Neural cell (in vitro differentiated cells): Measurements from ENCODE around the gene TNNT2. TPM values are rescaled to one million over a fixed set of nuclear protein-coding genes. Genes with fewer than 3 reads are reported as not detected.

Experiments
- H2AFZ ChIP-seq: fragments of 200-600, 300-800 bp; sonication (generic), shearing (Covaris generic); 2 replicates; pipeline ENCODE4 v1.6.0; 2014; ENCODE audit warnings: low read depth, mild to moderate bottlenecking, antibody characterized with exemption, low read length, moderate library complexity
- H3F3A ChIP-seq: fragments of 200-600 bp; shearing (Covaris generic); 2 replicates; pipeline ENCODE4 v1.6.1; 2016; ENCODE audit warnings: mild to moderate bottlenecking, moderate library complexity, mixed read lengths, antibody characterized with exemption, low read length; ENCODE audit not compliant: insufficient read depth, poor library complexity, severe bottlenecking
- H3K27ac ChIP-seq: fragments of 200-600, 300-800 bp; sonication (generic), shearing (Covaris generic); 2 replicates; pipeline ENCODE4 v1.5.1; 2014; ENCODE audit warnings: mild to moderate bottlenecking, low read length, moderate library complexity
- H3K27me3 ChIP-seq: fragments of 300-800, 200-600 bp; sonication (generic), shearing (Covaris generic); 2 replicates; pipeline ENCODE4 v1.6.0; 2014; ENCODE audit warnings: mild to moderate bottlenecking, low read depth, low read length, moderate library complexity; ENCODE audit not compliant: insufficient read depth
- H3K36me3 ChIP-seq: fragments of 300-800, 200-600 bp; sonication (generic), shearing (Covaris generic); 2 replicates; pipeline ENCODE4 v1.5.1; 2014; ENCODE audit warnings: mild to moderate bottlenecking, antibody characterized with exemption, low read length, moderate library complexity; ENCODE audit not compliant: insufficient read depth
- H3K4me2 ChIP-seq: fragments of 300-800, 200-600 bp; sonication (generic), shearing (Covaris generic); 2 replicates; pipeline ENCODE4 v1.6.0; 2014; ENCODE audit warnings: mild to moderate bottlenecking, low read length
- H3K4me3 ChIP-seq: fragments of 300-800, 200-600 bp; sonication (generic), shearing (Covaris generic); 2 replicates; pipeline ENCODE4 v1.5.1; 2014; ENCODE audit warnings: mild to moderate bottlenecking, low read length, moderate library complexity
- H3K79me2 ChIP-seq: fragments of 200-600 bp; shearing (Covaris generic); replicated peaks from 2 replicates; pipeline ENCODE4 v1.6.0; 2014; ENCODE audit warnings: mild to moderate bottlenecking, low read length, moderate library complexity; ENCODE audit not compliant: insufficient read depth
- H3K9ac ChIP-seq: fragments of 300-800, 200-600 bp; sonication (generic), shearing (Covaris generic); 2 replicates; pipeline ENCODE4 v1.6.1; 2016; ENCODE audit warnings: mild to moderate bottlenecking, low read length, mixed read lengths
- H3K9me2 ChIP-seq: fragments of 200-600 bp; shearing (Covaris generic); 2 replicates; pipeline ENCODE4 v1.6.1; 2016; ENCODE audit warnings: mild to moderate bottlenecking, low read length, mixed read lengths; ENCODE audit not compliant: insufficient read depth
- H3K9me3 ChIP-seq: fragments of 200-600, 300-800 bp; sonication (generic), shearing (Covaris generic); 2 replicates; pipeline ENCODE4 v1.6.1; 2016; ENCODE audit warnings: mild to moderate bottlenecking, mixed run types, low read length, moderate library complexity, mixed read lengths
- H4K20me1 ChIP-seq: fragments of 200-600 bp; shearing (Covaris generic); 2 replicates; pipeline ENCODE4 v1.6.1; 2016; ENCODE audit warnings: mild to moderate bottlenecking, mixed run types; ENCODE audit not compliant: insufficient read depth
- CTCF ChIP-seq: fragments of 450-650 bp; IDR thresholded peaks from 2 replicates; pipeline ENCODE4 v1.5.1; 2014; ENCODE audit warnings: antibody characterized with exemption, mild to moderate bottlenecking, moderate library complexity; ENCODE audit not compliant: poor library complexity, severe bottlenecking
- EP300 ChIP-seq: fragments of 450-650 bp; conservative IDR thresholded peaks from 2 replicates; pipeline ENCODE4 v1.6.1; 2014; ENCODE audit warnings: antibody characterized with exemption, mild to moderate bottlenecking, moderate library complexity; ENCODE audit not compliant: poor library complexity, severe bottlenecking
- EZH2 ChIP-seq: fragments of 200-600, 300-800 bp; shearing (Covaris generic), sonication (generic); IDR thresholded peaks from 2 replicates; pipeline ENCODE4 v1.6.1; 2014; ENCODE audit warnings: antibody characterized with exemption, low read length, borderline replicate concordance, mild to moderate bottlenecking; ENCODE audit not compliant: insufficient read depth, poor library complexity, severe bottlenecking
- MXI1 ChIP-seq: fragments of 450-650 bp; conservative IDR thresholded peaks from 2 replicates; pipeline ENCODE4 v1.6.1; 2014; ENCODE audit warnings: antibody characterized with exemption, mild to moderate bottlenecking; ENCODE audit not compliant: poor library complexity, severe bottlenecking
- POLR2AphosphoS5 ChIP-seq: IDR thresholded peaks from 2 replicates; pipeline ENCODE4 v1.6.1; 2012
- RAD21 ChIP-seq: fragments of 450-650 bp; conservative IDR thresholded peaks from 2 replicates; pipeline ENCODE4 v1.6.1; 2014; ENCODE audit warnings: antibody characterized with exemption, mild to moderate bottlenecking, moderate library complexity
- SMC3 ChIP-seq: fragments of 450-650 bp; conservative IDR thresholded peaks from 2 replicates; pipeline ENCODE4 v1.6.1; 2014; ENCODE audit warnings: antibody characterized with exemption, mild to moderate bottlenecking, moderate library complexity; ENCODE audit not compliant: poor library complexity
- TAF1 ChIP-seq: IDR thresholded peaks from 2 replicates; pipeline ENCODE4 v1.6.1; 2012; ENCODE audit warnings: low read depth
- polyA plus RNA-seq: library from polyadenylated mRNA; depleted of rRNA; stranded (reverse); fragments of >200 nt; gene quantifications from 2 replicates; pipeline ENCODE4 v1.2.3, GENCODE V29; 2014
- TF ChIP-seq, protein P1 (sequence below): IDR thresholded peaks from 2 replicates; pipeline ENCODE4 v1.6.1; 2012; ENCODE audit warnings: borderline replicate concordance

TNNT2 gene
- polyA plus RNA-seq, 1 donor from 2014 or later: not detected

GRCh38 chr1:201370500-201370899 lies 7.0 kb downstream of the TNNT2 start:
- Histone ChIP-seq H3K9ac (no peak overlapping the region), H3K4me2 (no peak overlapping the region), H3K4me3 (no peak overlapping the region), H2AFZ (no peak overlapping the region), H3K27ac (no peak overlapping the region), H3K36me3 (no peaks in the 10 kb centered on the region), H4K20me1 (no peaks in the 10 kb centered on the region), H3F3A (no peaks in the 10 kb centered on the region), H3K79me2 (no peaks in the 10 kb centered on the region), H3K9me2 (no peaks in the 10 kb centered on the region), H3K27me3 (no peaks in the 10 kb centered on the region), H3K9me3 (no peaks in the 10 kb centered on the region)
- no peak for TF ChIP-seq POLR2AphosphoS5
- no peak for TF ChIP-seq CTCF
- TF ChIP-seq MXI1: no peak
- no peak for TF ChIP-seq SMC3

- Histone ChIP-seq H3K27me3 (no peaks in the 10 kb centered on the region), H3K9ac (no peak overlapping the region), H3K4me3 (no peak overlapping the region), H4K20me1 (no peaks in the 10 kb centered on the region), H3K9me2 (no peaks in the 10 kb centered on the region), H2AFZ (no peak overlapping the region), H3K9me3 (no peaks in the 10 kb centered on the region), H3K4me2 (no peak overlapping the region), H3K79me2 (no peaks in the 10 kb centered on the region), H3F3A (no peaks in the 10 kb centered on the region), H3K36me3 (no peaks in the 10 kb centered on the region), H3K27ac (no peak overlapping the region)
- TF ChIP-seq EZH2 (no peak), TAF1 (no peak), SMC3 (no peak), MXI1 (no peak), RAD21 (no peak), CTCF (no peak), POLR2AphosphoS5 (no peak), EP300 (no peak)
- TF ChIP-seq, protein P1, sequence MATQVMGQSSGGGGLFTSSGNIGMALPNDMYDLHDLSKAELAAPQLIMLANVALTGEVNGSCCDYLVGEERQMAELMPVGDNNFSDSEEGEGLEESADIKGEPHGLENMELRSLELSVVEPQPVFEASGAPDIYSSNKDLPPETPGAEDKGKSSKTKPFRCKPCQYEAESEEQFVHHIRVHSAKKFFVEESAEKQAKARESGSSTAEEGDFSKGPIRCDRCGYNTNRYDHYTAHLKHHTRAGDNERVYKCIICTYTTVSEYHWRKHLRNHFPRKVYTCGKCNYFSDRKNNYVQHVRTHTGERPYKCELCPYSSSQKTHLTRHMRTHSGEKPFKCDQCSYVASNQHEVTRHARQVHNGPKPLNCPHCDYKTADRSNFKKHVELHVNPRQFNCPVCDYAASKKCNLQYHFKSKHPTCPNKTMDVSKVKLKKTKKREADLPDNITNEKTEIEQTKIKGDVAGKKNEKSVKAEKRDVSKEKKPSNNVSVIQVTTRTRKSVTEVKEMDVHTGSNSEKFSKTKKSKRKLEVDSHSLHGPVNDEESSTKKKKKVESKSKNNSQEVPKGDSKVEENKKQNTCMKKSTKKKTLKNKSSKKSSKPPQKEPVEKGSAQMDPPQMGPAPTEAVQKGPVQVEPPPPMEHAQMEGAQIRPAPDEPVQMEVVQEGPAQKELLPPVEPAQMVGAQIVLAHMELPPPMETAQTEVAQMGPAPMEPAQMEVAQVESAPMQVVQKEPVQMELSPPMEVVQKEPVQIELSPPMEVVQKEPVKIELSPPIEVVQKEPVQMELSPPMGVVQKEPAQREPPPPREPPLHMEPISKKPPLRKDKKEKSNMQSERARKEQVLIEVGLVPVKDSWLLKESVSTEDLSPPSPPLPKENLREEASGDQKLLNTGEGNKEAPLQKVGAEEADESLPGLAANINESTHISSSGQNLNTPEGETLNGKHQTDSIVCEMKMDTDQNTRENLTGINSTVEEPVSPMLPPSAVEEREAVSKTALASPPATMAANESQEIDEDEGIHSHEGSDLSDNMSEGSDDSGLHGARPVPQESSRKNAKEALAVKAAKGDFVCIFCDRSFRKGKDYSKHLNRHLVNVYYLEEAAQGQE: no peak
Measured at GRCh38 chr1:201369209-201369608, 8.3 kb downstream of the TNNT2 start.
